ENCODE data around the gene KDM4C. TPM values are rescaled to one million over a fixed set of nuclear protein-coding genes. Genes with fewer than 3 reads are reported as not detected.
"Not testable (repeated sequence)": the region's sequence is repeated elsewhere in the genome, so short reads cannot be mapped to it uniquely, and the experiment has no call there.

Gene KDM4C
- total RNA-seq, 1 experiment from 2014 or later: 13.5 TPM

DNA sequence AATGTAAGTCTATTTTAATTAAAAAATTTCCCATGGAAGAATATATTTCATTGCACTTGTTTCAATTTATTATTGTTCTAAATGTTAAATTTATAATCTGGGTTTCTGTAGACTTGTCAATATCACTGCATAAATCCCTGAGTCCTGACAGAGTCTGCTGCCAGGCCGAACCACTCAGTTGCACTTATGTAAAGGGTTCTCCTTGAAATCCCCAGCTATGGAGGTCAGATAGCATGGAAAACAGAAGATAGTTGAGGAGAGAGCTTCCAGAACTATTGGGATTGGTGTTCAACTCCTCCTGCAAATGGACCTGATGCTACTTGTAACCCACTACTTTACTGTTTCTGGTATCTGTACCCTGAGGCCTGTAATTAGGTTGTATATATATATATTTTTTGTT is 37.2 kb downstream of the KDM4C start:
- DNase-seq (ENCODE audit: extremely low read depth, low read depth): no peak

DNA sequence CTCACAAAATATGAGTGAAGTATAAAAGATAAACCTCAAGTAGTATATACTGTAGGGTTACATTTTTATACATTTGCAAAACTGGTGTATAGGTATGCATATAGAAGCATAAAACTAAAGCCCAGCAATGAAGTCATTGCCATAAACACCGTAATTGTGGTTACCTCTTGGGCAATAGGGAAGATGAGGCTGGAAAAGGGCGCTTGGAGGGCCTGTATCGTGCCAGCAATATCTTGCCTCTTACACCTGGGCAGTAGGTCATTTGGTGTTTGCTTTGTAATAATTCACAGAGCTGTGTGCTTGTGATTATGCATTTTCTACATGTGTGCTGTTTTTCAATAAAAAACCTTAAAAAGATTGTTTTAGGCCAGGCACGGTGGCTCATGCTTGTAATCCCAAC is 45.2 kb downstream of the KDM4C start:
- DNase-seq (ENCODE audit: extremely low read depth, low read depth): no peak

DNA sequence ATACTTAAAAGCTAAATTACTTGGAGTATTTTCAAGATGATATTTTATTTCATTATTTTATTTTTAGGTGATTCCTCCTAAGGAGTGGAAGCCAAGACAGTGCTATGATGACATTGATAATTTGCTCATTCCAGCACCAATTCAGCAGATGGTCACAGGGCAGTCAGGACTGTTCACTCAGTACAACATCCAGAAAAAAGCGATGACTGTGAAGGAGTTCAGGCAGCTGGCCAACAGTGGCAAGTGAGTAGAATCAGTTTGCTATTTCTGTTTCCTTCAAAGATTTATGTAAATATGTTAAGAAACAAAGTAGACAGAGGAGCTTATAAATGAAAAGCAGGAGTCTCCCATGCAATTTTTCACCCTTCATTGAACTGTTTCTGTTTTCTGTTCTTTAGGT is 47.8 kb downstream of the KDM4C start:
- DNase-seq (ENCODE audit: extremely low read depth, low read depth): no peak

DNA sequence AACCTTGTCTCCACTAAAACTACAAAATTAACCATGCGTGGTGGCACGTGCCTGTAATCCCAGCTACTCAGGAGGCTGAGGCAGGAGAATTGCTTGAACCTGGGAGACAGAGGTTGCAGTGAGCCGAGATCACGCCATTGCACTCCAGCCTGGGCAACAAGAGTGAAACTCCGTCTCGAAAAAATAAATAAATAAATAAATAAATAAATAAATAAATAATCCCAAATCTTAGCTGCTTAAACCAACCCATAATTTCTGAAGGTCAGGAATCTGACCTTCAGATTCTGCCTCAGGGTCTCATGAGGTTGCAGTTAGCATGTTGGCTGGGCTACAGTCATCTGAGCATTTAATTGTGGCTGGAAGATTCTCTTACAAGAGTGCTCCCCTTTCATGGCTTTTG is 48.5 kb downstream of the KDM4C start:
- not testable (repeated sequence) for DNase-seq (ENCODE audit: extremely low read depth, low read depth)

DNA sequence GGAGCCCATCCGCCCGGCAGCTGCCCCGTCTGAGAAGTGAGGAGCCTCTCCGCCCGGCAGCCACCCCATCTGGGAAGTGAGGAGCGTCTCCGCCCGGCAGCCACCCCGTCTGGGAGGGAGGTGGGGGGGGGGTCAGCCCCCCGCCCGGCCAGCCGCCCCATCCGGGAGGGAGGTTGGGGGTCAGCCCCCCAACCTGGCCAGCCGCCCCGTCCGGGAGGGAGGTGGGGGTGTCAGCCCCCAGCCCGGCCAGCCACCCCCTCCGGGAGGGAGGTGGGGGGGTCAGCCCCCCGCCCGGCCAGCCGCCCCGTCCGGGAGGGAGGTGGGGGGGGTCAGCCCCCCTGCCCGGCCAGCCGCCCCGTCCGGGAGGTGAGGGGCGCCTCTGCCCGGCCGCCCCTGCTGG is 49.9 kb downstream of the KDM4C start:
- not testable (repeated sequence) for DNase-seq (ENCODE audit: extremely low read depth, low read depth)

DNA sequence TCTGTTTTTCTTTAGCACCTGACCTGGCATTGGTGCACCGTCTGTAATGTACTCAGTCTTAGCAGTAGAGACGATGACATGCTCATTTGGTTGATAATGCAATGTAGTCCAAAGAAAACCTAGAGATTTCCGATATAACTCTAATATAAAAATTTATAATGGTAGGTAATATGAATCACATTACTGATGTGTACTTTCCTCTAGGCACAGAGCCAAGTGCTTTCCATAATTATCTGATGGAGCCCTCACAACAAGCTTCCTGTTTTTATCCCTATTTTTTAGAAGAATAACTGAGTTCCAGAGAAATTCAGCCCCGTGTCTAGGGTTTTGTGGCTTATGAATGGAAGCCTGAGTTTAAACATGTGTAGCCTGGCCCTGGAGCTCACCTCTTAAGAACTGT is 53.7 kb downstream of the KDM4C start:
- DNase-seq (ENCODE audit: extremely low read depth, low read depth): no peak

DNA sequence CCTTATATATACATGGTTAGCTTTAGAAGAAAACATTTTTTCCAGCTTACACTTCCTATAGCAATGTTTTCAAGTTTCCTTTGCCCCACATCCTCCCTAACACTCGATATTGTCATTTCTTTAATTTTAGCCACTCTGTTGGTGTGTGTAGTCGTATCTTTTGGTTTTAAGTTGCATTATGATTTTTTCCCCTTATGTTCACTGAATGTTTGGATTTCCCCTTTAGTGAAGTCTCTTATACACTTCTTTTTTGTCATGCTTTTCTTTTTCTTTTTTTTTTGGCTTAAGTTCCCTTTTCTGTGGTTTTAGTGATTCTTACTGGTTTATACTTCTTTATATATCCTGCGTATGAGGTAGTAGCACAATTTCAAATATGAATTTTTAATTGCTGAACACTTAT is 58.8 kb downstream of the KDM4C start:
- no peak for DNase-seq (ENCODE audit: extremely low read depth, low read depth)

DNA sequence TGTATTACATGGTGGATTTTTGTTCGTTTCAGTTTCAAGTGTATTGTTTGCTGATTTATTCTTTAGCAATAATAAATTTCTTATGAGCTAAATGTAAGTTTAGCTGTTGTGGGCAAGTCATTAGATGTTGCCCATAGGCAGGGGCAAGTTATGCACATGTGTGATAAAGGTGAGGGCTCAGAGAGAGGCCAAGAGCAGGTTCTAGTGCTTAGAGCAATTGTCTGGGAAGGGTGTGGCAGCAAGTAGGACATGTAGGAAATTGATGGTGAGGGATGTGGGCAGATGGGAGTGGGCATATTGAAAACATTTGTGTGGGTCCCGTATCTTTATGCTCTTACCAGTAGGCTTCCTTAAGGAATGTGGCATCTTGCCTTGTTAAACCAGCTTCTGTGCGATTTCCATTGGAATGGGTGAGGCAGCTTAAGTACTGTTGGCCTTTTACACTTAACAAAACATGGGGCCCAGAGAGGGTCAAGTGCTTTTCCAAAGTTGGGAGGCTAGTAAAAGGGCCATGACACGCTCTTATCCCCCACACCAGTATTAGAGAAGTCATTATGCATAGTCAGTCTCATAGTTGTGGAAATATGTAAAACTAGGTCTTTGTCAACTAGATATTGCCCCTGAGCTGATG is 60.6 kb downstream of the KDM4C start:
- no peak for DNase-seq (ENCODE audit: extremely low read depth, low read depth)

DNA sequence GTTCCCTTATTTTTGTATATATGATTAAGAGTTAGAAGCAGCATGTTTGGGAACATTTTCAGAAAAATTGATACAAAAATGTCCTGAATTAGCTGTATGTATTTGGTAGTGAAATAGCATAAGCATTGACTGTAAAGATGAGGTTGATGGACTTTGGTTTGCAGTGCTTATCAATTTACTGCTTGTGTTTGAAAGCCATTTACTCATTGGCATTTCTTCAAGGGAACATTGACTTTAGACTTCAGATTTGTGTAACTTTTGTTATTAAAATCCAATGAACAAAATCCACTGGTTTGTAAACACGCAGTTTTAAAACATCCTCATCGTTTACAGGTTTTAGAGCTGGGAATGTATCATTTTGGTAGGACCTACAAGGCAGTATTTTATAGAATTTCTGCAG is 61.3 kb downstream of the KDM4C start:
- no peak for DNase-seq (ENCODE audit: extremely low read depth, low read depth)

DNA sequence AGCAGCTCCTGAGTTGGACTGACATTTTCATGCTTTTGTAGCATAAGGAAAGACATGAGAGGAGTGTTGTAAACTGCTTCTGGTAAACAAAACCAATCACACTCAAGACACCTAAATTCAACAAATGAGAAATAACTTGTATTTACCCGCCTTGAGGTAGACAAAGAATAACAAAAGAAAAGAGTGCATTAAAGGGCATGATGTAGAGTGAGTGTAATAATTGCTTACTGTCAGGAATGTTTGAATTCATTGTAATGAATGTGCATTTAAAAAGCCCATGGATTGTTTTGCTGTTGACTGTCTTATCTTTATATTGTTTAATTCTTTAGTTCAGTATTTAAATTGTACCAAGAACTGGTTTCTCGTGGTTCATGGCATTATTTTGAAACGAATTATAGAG is 61.8 kb downstream of the KDM4C start:
- DNase-seq (ENCODE audit: extremely low read depth, low read depth): no peak

DNA sequence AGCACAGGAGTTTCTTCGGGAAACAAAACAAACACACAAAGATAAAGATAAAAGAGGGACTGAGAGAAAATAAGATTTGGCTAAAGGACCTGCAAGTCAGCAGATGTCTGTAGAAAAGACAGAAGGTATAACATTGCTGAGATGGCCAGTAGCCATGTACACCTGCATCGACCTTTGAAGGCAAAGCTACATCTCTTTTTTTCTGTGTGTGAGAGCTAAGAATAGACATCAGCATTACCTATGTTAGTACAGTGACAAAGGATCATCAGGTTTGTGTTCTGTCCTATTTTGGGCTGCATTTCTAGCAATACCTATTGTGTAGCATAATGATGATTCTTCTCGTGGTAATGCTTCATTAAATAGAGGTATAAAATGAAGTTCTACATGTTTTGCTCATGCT is 64.9 kb downstream of the KDM4C start:
- no peak for DNase-seq (ENCODE audit: extremely low read depth, low read depth)

DNA sequence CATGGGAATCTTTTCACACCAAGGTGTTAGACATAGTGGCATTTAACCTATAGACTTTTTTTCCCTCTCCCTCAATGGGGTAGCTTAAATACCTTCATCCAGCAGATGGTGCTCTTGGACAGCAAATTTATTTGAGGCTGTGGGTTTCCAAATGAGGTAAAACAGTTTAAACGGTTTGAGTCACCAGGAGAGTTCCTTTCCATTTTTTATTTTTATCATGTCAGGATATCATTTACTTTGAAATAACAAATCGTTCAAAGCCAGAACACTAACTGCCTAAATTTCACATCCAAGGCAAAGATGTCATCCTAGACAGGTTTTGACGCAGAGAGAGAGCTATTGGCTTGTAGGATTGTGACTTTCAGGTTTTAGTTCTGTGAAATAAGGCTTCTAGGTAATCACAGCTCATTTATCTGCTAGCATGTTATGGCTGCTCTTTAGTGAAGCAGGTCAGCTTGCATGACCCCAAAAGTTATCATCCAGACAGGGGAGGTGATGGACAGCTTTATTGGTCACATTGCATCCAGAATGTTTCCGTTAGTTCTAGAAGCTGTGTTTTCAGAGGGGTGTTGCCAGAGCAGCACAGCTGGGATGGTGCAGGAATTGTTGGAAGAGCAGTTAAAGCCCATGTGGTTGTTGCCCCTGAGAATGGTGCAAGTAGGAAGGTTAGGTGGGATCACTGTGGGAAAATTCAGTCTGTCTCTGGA is 69.8 kb downstream of the KDM4C start:
- DNase-seq (ENCODE audit: extremely low read depth, low read depth): peak; percentile 33

DNA sequence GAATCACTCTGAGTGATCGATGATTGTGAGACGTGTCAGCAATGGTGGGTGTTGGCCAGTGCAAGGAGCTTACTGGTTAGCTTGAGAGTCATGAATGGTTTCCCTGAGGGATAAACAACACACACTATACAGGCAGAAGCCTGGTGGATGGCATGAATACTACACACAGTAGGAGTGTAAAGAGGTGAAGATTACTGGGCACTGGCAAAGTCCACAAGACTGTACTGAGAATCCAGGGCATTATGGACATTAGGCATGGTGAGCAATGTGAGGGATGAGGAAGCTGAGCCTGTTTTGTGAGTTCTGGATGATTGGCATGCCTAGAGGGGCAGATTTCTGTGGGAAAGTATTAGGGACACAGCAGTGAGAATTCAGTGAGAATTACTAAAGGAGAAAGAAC is 71.3 kb downstream of the KDM4C start:
- no peak for DNase-seq (ENCODE audit: extremely low read depth, low read depth)

DNA sequence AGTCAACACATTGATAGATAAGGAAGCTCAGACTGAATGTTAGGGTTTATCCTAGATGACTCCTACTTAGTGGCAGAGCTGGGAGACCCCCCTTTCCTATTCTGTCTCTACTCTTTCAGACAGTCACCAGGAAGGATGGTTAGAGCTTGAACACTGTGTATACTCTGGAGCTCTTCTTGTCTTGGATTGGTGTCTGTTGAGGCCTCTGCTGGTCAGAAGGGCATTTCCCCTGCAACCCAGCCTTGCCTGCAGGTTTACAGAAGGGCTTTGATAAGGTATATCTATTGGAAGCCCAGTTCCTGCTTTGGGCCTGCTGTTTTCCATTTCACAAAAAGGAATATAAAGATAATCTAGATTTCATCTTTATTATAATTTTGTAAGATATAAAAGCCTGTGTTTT is 71.8 kb downstream of the KDM4C start:
- DNase-seq (ENCODE audit: extremely low read depth, low read depth): no peak

DNA sequence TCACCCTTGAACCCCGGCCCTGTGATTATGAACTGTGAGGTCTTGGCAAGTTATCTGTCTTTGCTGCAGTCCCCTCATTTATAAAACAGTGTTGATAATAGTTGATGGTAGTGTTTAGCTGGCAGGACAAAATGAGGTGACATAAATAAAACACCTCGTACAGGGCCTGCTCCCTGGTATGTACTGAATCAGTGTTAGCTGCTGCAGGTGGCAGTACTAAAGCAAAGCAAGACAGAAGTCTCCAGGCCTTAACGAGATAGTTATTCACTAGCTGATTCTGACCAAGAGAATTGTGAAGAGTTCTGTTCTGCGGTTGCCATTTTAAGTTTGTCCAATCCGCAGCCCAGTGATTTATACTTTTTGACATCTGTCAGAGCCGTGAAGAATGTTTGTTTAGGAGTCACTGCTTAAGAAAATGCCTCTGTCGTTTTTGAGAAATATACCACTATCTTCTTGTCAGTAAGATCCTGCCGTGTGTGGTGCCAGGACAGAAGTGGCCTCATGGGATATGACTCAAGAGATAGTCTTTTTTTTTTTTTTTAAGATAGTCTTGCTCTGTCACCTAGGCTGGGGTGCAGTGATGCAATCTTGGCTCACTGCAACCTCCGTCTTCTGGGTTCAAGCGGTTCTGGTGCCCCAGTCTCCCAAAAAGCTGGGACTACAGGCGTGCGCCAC is 75.9 kb downstream of the KDM4C start:
- DNase-seq (ENCODE audit: extremely low read depth, low read depth): no peak

DNA sequence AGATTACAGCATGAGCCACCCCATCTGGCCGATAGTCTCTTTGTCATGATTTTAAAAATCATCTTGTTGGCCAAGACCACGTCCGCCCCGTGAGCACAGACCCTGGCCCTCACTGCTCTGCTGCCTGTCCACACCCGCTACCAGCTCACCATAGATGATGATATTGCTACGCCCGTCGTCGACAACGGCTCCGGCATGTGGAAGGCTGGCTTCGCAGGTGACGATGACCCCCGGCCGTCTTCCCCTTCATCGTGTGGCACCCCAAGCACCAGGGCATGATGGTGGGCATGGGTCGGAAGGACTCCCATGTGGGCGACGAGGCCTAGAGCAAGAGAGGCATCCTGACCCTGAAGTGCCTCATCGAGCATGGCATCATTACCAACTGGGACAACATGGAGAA is 76.5 kb downstream of the KDM4C start:
- DNase-seq (ENCODE audit: extremely low read depth, low read depth): no peak

DNA sequence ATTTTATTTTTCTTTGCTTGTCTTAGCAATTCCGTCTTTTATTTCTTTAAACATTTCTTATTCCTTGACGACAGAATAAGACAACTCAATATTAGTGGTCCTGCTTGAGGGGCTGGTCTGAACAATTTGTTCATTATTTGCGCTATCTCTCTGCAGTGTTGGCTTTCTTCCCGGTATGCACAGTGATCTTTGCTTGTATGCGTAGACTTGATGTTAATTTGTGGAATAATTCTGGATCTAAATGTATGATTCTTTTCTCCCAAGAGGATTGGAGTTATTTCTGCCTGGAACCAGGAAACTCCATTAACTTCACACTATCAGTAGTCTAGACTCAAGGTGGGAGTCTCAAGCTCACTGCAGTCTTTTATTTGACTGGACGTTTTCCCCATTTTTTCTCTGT is 80.4 kb downstream of the KDM4C start:
- no peak for DNase-seq (ENCODE audit: extremely low read depth, low read depth)

DNA sequence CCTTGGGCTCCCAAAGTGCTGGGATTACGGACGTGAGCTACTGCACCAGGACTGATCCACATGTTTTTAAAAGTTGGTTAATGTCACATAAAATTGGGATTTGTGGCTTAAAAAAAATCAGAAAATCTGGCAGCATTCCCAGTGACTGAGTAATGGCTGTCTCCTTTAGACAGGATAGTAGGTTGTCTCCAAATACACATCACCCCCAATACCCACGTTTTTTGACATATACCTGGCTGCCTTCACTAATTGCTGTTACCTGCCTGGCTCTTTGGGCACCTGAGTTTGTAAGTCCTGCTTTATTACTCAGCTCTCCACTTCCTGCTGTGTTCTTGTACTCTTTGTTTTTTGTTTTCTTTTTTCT is 84.8 kb downstream of the KDM4C start:
- no peak for DNase-seq (ENCODE audit: extremely low read depth, low read depth)

DNA sequence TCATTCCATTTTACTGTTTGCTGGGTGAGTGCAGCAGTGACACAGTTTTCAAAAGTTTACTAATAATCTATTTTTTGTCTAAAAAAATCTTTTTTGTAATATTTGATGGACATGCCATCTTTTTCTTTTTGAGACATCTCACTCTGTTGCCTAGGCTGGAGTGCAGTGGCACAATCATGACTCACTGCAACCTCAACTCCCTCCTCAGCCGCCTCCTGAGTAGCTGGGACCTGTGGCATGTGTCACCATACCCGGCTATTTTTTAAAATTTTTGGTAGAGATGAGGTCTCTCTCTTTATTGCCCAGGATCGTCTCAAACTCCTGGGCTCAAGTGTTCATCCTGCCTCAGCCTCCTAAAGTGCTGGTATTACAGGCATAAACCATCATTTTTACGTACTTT is 86.0 kb downstream of the KDM4C start:
- no peak for DNase-seq (ENCODE audit: extremely low read depth, low read depth)

DNA sequence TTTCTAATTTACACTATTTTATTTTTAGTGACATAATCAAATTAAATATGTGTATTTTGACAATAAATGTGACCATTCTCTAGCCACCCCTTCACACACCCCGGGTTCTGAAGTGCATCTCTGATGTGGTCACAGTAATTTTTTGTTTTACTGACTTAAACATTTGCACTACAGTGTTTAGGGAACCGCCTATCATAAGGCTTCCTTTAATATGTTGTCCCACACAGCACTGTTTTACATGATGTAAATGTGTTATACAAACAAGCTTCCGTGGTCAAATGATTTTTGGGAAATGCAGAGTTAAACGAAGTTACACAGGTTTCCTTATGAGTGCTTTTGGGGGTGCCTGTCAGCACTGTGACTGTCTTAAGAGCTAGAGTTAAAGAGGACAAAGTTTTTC is 86.5 kb downstream of the KDM4C start:
- DNase-seq (ENCODE audit: extremely low read depth, low read depth): no peak

DNA sequence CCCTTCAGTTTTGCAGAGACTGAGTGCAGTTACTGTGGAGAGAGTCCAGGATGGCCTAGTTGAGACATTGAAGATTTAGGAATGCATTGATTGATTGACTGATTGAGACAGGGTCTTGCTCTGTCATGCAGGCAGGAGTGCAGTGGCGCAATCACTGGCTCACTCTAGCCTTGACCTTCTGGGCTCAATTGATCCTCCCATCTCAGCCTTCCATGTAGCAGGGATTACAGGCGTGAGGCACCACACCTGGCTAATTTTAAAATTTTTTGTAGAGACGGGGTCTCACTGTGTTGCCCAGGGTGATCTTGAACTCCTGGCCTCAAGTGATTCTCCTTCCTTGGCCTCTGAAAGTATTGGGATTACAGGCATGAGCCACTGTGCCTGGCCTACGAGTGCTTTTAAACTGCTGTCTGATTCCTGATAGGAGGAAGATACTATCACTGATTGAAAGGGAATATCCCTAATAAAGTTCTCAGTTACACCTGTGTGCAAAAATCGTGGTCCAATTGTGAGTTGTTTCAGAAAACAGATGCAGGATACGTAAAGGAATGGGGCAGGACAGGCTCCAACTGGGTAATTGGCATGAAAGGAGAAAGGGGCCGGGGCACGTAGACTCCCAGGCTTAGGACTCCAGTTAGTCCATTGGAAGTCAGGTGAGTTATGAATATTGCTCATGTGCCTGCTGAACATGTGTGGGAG is 87.5 kb downstream of the KDM4C start:
- DNase-seq (ENCODE audit: extremely low read depth, low read depth): no peak

DNA sequence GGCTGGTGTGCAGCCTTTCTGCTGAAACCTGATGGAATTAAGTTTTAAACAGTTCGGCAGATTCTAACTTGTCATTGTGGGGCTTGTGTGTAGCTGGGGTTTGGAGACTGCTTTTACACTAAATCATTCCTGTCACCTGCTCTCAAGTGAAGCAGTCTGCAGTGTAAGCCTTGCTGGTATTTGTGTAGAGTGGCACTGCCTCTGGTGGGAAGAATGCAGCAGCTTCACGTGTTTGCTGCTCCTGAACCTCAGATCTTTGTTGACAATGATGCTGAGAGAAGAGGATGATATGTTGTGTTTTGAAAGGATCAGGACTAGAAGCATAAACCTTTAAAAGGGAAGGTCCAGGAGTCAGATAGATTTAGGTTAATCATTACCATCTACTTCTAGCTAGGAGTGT is 88.1 kb downstream of the KDM4C start:
- DNase-seq (ENCODE audit: extremely low read depth, low read depth): no peak

Data from NCI-H460 (cell line).